Astrocyte (in vitro differentiated cells and primary cell): ENCODE results near the gene ZNF668.

Source experiments
- CTCF ChIP-seq: IDR thresholded peaks from 2 replicates; pipeline ENCODE4 v1.5.1; 2011; ENCODE audit warnings: low read depth, mild to moderate bottlenecking, inconsistent platforms, low read length, moderate library complexity; ENCODE audit not compliant: insufficient read depth
- EZH2 ChIP-seq: IDR thresholded peaks from 2 replicates; pipeline ENCODE4 v1.6.1; 2012; ENCODE audit warnings: mild to moderate bottlenecking, low read length, inconsistent platforms; ENCODE audit not compliant: insufficient read depth

GRCh38 chr16:31063495-31063842 lies 10.6 kb downstream of the ZNF668 start:
- no peak for TF ChIP-seq CTCF
- no peak for TF ChIP-seq EZH2
